DOHH2 (cell line): ENCODE data around the gene KLHL2.
"Not testable (repeated sequence)": the region's sequence is repeated elsewhere in the genome, so short reads cannot be mapped to it uniquely, and the experiment has no call there.

ENCODE experiments used
- EZH2phosphoT487 ChIP-seq: fragments of 200-600 bp; sonication (generic); IDR thresholded peaks from 2 replicates; pipeline ENCODE4 v1.6.1; 2017; ENCODE audit warnings: borderline replicate concordance, mild to moderate bottlenecking, antibody characterized with exemption, low read length, moderate library complexity, mixed read lengths
- TF ChIP-seq, protein P1 (sequence below): fragments of 200-600 bp; sonication (generic); IDR thresholded peaks from one replicate; pipeline ENCODE4 v1.5.1; 2014; ENCODE audit warnings: antibody characterized with exemption, mild to moderate bottlenecking, low read depth, low read length; ENCODE audit not compliant: poor library complexity, severe bottlenecking

DNA sequence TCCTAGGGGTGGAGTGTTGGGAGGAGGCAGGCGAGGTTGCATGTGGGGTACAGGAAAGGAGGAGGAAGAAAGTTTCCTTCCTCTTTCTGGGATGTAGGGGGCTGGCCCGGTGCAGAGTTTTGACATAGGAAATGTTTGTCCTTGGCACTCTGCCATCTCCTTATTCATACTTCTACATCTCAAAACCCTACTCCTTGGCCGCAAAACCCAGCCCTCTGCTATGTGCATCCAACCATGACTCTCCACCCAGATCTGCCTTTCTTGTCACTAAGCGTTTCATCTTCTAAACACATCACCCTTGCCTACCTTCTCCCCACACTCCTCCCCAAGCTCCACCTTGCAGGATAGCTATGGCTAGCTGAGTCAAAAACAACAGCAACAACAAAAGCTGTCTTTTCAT is 48.1 kb downstream of the KLHL2 start:
- TF ChIP-seq, protein P1, sequence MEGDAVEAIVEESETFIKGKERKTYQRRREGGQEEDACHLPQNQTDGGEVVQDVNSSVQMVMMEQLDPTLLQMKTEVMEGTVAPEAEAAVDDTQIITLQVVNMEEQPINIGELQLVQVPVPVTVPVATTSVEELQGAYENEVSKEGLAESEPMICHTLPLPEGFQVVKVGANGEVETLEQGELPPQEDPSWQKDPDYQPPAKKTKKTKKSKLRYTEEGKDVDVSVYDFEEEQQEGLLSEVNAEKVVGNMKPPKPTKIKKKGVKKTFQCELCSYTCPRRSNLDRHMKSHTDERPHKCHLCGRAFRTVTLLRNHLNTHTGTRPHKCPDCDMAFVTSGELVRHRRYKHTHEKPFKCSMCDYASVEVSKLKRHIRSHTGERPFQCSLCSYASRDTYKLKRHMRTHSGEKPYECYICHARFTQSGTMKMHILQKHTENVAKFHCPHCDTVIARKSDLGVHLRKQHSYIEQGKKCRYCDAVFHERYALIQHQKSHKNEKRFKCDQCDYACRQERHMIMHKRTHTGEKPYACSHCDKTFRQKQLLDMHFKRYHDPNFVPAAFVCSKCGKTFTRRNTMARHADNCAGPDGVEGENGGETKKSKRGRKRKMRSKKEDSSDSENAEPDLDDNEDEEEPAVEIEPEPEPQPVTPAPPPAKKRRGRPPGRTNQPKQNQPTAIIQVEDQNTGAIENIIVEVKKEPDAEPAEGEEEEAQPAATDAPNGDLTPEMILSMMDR, result not testable (repeated sequence)
- not testable (repeated sequence) for TF ChIP-seq EZH2phosphoT487
